Keratinocyte (primary cell): ENCODE results near the gene NR2F1.

Source experiments
- EZH2 ChIP-seq: IDR thresholded peaks from one replicate; pipeline ENCODE4 v1.6.1; 2012; ENCODE audit warnings: inconsistent platforms, mild to moderate bottlenecking, low read length, moderate library complexity
- TF ChIP-seq, protein P1 (sequence below), 3 experiments: IDR thresholded peaks in 1 of 3; conservative IDR thresholded peaks in 1 of 3; optimal IDR thresholded peaks in 1 of 3; 2 replicates in 2 of 3; 3 replicates in 1 of 3; pipeline versions ENCODE3 to v1.5.1; 2011; ENCODE audit warnings: low read length in 3 of 3, mild to moderate bottlenecking in 3 of 3, moderate library complexity in 2 of 3, control low read depth in 1 of 3, inconsistent platforms in 1 of 3; ENCODE audit not compliant: insufficient read depth in 2 of 3; ENCODE audit errors: extremely low read depth in 1 of 3

DNA sequence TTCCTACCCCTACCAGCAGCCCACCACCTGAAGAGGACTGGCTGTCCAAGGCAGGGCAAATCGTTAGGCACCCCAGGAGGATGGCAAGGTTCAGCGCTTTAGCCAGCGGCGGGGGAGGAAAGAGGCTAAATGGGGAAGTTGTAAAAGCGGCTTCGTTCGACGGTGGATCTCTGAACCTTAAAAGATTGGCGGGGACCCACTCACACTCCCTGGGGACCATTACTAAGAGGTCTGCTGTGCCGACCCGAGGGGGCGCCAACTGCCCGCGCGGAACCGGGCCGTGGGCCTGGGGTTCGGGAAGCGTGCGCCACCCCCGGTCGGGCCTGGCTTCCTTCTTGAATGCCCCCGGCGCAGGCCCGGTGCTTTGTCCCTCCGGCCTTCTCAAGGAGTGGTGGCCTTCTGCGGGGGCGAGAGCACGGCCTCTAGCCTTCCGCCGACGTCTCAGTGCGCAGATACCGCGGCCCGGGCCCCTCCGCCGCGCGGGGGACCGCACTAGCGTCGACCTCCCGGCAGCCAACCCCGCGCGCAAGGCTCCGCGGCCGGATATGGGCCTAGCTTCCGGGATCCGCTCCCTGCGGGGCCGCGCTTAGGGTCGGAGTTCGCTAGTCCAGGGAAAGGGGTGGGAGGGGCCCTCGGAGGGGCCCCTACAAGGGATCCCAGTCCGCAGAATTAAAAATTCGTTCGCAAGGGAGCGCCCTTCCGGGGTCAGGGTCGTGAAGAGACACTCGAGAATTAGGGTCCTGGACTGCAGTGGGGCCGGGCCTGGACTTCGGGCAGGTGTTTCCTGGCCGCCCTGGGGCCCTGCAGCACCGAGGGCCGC, 12.5 kb upstream of the NR2F1 start:
- TF ChIP-seq, protein P1, sequence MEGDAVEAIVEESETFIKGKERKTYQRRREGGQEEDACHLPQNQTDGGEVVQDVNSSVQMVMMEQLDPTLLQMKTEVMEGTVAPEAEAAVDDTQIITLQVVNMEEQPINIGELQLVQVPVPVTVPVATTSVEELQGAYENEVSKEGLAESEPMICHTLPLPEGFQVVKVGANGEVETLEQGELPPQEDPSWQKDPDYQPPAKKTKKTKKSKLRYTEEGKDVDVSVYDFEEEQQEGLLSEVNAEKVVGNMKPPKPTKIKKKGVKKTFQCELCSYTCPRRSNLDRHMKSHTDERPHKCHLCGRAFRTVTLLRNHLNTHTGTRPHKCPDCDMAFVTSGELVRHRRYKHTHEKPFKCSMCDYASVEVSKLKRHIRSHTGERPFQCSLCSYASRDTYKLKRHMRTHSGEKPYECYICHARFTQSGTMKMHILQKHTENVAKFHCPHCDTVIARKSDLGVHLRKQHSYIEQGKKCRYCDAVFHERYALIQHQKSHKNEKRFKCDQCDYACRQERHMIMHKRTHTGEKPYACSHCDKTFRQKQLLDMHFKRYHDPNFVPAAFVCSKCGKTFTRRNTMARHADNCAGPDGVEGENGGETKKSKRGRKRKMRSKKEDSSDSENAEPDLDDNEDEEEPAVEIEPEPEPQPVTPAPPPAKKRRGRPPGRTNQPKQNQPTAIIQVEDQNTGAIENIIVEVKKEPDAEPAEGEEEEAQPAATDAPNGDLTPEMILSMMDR (optimal IDR thresholded peaks at IDR 0.05 in 1 of 3, IDR thresholded peaks at IDR 0.05 in 1 of 3, conservative IDR thresholded peaks at IDR 0.05 in 1 of 3; ENCODE audit: extremely low read depth in 1 of 3, insufficient read depth in 2 of 3, low read length in 3 of 3), result no peak
- peak; percentile 46 for TF ChIP-seq EZH2
